C4-2B (cell line): Measurements from ENCODE around the gene KCNQ1OT1.

Experiments used
- H3K27ac ChIP-seq: fragments of 450-650 bp; 2 replicates; pipeline ENCODE4 v1.5.1; 2017
- ZFX ChIP-seq: fragments of 450-650 bp; IDR thresholded peaks from 2 replicates; pipeline ENCODE4 v1.6.1; 2017
- TF ChIP-seq, protein P1 (sequence below): fragments of 450-650 bp; conservative IDR thresholded peaks from 2 replicates; pipeline ENCODE4 v1.5.1; 2017; ENCODE audit warnings: mild to moderate bottlenecking

Gene KCNQ1OT1

DNA sequence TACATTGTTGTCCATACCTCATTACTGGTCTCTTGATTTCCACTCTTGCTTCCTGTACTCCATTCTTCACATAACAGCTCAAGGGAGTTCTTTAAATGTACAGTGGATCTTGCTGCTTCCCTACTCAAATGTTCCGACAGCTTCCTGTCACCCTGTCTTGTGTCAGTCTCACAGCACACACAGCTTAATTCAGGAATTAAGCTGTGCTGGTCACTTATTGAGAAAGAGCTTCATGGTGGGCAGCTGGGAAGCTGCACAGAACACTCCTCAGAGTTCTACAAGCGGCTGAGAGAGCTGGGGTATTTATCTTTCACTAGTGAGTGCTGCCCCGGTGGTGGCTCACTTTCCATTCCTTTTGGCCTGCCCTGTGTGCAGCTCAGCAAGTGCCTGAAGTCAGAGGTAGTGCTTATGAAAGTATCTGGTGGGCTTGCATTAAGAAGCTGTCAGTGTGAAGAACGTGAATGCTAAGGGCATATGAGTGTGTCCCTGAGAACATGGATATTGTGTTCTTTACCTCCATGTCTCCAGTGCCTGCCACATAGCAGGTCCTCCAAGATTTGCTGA lies 48.7 kb downstream of the KCNQ1OT1 start:
- no peak overlapping the region for H3K27ac ChIP-seq
- TF ChIP-seq, protein P1, sequence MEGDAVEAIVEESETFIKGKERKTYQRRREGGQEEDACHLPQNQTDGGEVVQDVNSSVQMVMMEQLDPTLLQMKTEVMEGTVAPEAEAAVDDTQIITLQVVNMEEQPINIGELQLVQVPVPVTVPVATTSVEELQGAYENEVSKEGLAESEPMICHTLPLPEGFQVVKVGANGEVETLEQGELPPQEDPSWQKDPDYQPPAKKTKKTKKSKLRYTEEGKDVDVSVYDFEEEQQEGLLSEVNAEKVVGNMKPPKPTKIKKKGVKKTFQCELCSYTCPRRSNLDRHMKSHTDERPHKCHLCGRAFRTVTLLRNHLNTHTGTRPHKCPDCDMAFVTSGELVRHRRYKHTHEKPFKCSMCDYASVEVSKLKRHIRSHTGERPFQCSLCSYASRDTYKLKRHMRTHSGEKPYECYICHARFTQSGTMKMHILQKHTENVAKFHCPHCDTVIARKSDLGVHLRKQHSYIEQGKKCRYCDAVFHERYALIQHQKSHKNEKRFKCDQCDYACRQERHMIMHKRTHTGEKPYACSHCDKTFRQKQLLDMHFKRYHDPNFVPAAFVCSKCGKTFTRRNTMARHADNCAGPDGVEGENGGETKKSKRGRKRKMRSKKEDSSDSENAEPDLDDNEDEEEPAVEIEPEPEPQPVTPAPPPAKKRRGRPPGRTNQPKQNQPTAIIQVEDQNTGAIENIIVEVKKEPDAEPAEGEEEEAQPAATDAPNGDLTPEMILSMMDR = no peak
- TF ChIP-seq ZFX = no peak

DNA sequence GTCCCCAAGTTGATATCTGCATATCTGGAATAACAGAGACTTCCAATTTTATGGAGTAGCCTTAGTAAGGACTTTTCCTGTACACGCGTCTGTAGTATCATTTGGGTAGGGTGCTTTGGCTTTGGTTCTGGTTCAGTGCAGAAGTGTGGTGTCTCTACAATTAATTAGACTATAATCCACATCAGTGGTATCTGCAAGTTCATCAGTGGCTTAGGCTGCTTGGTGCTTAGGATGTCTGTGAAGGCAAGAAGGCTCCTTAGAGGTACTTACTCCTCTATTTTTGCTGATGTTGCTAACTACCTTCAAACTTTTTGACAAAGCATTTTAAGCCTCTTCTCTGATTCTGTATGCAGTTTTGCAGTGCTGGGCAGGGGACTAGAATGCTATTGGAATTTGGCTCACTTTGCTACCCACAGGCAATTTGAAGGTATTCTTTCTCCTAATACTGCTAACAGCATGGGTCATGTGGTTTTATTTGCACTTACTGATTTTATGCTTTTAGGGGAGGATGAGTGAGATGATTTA lies 49.4 kb downstream of the KCNQ1OT1 start:
- TF ChIP-seq ZFX = no peak
- TF ChIP-seq, protein P1 = no peak

DNA sequence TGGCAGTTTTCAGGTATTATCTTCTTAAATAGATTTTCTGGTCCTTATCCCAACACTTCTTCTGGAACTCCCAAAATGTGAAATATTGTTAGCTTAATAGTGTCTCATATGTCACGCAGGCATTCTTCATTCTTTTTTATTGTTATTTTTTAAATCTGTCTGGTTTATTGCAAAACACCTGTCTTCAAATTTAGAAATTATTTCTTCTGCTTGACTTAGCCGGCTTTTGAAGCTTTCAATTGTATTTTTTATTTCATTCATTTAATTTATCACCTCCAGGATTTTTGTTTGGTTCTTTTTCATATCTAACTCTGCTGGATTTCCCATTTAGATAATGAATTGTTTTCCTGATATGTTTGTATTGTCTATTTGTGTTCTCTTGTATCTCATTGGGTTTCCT lies 49.9 kb downstream of the KCNQ1OT1 start:
- TF ChIP-seq, protein P1 = no peak
- TF ChIP-seq ZFX = no peak
- H3K27ac ChIP-seq = no peak overlapping the region

More for the DNA sequence above, 49.4 kb downstream of the KCNQ1OT1 start:
- no peak overlapping the region for H3K27ac ChIP-seq

DNA sequence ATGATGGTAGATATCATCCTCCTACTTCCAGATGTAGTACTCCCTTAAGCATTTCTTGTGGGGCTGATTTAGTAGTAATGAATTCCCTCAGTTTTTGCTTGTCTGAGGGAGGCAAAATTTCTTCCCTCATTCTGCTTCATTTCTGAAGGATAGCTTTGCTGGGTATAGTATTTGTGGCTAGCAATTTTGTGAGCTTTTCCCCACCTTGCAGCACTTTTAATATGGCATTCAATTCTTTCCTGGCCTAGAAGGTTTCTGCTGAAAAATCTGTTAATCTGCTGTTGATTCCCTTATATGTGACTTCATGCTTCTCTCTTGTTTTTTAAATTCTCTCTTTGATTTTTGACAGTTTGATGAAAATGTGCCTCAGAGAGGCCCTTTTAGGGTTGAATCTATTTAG lies 50.4 kb downstream of the KCNQ1OT1 start:
- TF ChIP-seq, protein P1 = no peak
- no peak for TF ChIP-seq ZFX
- H3K27ac ChIP-seq = no peak overlapping the region

DNA sequence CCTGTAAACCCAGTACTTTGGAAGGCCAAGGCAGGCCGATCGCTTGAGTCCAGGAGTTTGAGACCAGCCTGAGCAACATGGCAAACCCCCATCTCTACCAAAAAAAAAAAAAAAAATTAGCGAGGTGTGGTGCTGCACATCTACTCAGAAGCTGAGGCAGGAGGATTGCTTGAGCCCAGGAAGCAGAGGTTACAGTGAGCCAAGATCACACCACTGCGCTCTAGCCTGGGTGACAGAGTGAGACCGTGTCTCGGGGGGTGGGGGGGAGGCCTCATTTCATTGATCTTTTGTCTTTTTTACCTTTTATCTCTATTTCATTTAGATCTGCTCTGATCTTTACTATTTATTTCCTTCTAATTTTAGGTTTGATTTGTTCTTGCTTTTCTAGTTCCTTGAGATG lies 51.8 kb downstream of the KCNQ1OT1 start:
- H3K27ac ChIP-seq = no peak overlapping the region
- no peak for TF ChIP-seq ZFX
- TF ChIP-seq, protein P1 = no peak

DNA sequence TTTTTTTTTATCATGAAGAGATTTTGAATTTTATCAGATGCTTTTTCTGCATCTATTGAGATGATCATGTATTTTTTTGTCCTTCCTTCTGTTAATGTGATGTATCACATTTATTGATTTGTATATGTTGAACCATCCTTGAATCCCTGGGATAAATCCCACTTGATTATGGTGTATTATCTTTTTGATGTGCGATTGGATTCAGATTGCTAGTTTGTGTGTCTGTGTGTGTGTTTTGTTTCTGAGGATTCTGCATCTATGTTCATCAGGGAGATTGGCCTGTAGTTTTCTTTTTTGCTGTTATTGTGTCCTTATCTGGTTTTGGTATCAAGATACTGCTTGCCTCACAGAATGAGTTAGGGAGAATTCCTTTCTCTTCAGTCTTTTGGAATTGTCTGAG lies 52.6 kb downstream of the KCNQ1OT1 start:
- TF ChIP-seq, protein P1 = no peak
- no peak for TF ChIP-seq ZFX
- H3K27ac ChIP-seq = no peak overlapping the region

DNA sequence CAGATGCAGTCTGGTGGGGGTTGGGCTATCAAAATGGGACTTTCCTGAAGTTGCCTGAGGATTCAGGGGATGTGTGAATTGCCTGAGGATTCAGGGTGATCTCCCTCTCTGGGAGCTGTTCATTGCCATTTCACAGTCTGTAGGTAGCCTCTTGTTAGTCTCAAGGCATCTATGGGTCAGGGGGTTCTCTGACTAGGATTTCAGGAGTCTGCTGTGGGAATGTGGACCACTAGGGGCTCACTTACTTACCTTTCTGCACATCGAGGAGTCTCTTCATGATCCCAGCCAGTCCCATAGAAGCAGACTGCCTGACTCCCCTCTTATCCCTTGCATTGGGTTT lies 54.0 kb downstream of the KCNQ1OT1 start:
- H3K27ac ChIP-seq = no peak overlapping the region
- TF ChIP-seq ZFX = no peak
- TF ChIP-seq, protein P1 = no peak
